Kidney glomerular epithelial cell (primary cell): Measurements from ENCODE around the gene NSMCE3.
A peak's percentile ranks its signal among the peaks of the same experiment; 100 is the strongest.

Experiments
- DNase-seq: peaks from one replicate; lab custom pipeline; 2025; lab: John Stamatoyannopoulos, UW

The NSMCE3 gene

DNA sequence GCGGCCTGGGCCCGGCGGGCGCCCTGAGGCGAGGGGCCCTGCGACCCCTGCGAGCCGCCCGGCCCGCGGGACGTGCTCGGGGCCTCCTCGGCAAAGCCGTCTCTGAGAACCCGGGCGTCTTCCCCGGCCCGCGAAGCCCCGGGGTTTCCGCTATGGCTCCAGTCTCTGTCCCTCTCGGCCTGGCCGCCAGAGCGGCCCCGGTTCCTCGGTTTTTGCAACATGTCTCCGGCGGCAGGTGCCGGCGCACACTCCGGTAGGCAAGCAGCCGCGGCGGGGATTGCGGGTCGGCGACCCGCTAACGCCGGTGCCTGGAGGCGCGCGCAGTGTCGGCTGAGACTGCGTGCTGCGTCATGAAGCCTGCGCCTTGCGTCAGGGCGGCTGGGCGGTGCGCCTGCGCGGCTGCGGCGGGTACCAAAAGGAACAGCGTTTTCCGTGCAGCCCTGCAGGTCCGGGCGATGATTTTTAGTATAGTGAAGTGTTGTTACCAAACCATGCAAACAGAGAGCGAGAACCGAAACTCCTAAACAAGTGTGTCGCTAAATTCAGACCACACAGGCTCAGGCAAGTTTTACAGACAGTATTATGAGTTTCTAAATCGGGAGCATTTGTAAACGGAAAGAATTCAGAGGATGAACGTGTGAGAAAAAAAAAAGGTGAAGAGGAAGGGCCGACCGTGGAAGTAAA is at the start of gene NSMCE3:
Gene NSMCE3 (minus strand): TSS at position 338 of the 684 bp plus-strand sequence. CDS start 117 bp downstream, at position 221.
- peak; percentile 83 for DNase-seq

DNA sequence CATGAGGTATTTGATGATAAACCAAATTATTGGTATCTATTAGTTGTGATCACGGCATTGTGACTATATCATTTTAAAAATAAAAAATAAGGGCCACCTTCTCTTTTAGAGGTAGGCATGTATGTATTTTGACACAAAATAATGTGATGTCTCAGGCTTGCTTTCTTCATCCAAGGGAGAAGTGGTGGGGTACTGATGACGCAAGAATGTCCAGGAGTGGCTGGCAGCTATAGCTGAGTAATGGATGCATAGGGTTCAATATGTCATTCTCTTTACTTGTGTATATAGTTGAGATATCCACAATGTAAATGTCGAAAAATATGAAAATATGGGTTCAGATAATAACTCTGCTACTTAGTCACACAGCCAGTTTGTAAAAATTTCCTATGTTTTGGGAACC is 46.8 kb upstream of the NSMCE3 start:
- DNase-seq: no peak

DNA sequence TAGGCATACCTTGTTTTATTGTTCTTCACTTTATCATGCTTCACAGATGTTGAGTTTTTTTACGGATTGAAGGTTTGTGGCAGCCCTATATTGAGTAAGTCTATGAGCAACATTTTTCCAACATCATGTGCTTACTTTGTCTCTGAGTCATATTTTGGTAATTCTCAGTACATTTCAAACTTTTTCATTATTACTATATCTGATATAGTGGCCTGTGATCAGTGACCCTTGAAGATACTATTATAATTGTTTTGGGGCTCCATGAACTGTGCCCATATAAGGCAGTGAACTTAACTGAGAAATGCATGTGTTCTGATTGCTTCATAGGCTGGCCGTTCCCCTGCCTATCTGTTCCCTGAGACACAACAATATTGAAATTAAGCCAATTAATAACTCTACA is 42.8 kb upstream of the NSMCE3 start:
- DNase-seq: peak; percentile 80

DNA sequence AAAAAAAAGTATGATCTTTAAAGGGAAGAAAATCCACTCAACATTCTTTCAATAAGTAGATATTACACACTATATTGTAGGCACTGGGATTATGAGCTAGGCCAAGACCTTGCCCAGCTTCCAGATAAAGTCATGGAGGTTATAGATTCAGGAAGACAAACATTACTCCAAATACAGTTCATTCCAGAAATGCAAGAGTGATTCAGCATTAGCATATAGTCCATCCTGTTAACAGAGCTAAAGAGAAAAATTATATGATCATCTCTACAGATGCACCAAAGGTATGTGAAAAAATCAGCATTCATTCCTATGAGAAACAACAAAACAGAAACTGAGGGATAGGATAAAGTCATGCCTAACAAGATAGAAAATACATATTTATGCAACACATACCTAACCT is 42.1 kb upstream of the NSMCE3 start:
- DNase-seq: no peak

DNA sequence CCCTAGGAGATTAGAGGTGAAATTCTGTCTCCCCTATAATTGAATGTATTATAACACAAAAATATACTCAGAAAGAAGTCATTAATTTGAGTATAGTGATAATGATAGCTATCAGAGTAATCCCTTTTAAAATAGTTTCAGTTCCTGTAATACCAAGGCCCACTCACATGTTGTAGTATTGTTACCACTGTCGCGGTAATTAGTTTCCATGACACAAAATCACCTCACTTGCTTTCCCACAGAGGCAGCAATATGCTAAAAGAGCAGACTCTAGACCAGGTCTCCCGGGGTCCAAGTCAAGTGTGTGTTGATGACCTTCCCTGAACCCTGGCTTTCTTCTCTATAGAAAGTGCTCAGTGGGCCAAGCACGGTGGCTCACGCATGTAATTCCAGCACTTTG is 39.5 kb upstream of the NSMCE3 start:
- DNase-seq: no peak

DNA sequence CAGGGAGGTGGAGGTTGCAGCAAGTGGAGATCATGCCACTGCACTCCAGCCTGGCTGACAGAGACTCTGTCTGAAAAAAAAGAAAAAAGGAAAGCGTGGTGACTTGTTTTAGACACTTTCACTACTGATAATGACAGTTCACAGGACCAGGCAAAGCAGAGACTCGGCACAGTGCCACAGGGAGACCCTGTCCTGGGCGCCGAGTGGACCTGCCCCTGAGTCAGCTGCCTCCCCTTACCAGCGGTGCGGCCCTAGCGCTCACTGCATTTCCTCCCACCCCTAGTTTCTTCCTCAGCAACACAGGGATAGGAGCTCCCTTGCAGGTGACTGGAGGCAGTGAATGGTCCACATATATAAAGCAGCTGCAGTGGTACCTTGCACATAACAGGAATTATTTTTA is 38.7 kb upstream of the NSMCE3 start:
- no peak for DNase-seq

DNA sequence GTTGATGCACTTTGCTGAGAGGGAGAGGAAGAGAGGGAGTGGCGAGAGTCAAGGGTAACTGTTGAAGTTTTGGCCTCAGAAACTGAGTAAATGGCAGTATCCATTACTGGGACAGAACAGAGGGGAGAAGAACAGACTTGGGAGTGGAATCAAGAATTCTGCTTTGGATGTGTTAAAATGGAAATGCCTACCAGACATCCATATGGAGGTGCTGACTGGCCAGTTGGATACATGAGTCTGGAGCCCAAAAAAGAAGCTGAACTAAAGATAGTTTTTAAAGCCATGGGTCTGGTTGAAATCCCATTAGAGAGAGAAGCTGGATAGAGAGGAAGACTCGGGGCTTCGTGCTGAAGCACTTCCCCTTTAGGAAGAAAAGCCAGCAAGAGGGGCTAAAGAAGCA is 35.9 kb upstream of the NSMCE3 start:
- no peak for DNase-seq

DNA sequence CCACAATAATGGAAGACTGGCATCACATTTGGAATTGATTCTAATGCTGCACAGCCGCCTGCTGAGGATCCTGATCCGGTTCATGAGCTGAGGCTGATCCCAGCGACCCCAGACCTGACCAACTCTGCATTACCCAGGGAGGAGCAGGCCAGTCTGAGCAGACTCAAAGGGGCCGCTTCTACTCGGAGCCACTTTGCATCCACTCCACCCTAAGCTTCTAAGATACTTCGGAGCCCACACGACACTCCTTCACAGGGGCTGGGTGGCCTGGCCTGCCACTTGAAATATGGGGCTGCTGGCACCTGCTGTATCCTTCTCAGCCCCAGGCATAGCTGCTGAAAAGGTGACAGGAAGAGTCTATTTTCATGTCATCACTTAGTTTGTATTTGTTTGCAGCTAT is 33.2 kb upstream of the NSMCE3 start:
- DNase-seq: no peak

DNA sequence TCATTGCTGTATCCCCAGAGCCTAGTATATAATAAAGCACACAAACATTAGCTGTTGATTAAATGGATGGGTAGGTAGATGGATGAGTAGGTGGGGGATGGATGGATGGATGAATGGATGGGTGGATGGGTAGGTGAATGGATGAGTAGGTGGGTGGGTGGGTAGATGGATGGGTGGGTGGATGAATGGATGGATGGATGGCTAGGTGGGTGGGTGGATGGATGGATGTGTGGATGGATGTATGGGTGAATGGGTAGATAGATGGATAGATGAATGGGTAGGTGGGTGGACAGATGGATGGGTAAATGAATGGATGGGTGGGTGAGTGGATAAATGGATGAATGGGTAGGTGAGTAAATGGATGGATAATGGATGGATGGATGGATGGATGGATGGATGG is 30.2 kb upstream of the NSMCE3 start:
- no peak for DNase-seq

DNA sequence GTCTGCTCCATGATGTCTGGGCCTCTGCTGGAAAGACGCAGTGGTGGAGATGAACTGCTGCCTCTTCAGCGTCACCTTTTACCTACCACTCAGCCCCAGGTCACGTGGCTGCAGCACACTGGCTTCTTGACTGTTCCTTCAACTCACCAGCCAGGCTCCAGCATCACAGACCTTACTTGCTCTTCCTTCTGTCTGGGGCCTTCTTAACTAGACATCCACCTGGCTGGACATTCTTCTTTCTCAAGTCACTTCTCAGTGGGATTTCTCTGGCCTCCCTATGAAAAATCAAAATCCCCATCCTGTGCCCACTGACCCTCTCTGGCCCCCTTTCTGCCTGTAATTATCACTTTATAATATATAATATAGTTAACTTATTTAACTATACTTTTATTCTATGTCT is 29.7 kb upstream of the NSMCE3 start:
- DNase-seq: no peak

DNA sequence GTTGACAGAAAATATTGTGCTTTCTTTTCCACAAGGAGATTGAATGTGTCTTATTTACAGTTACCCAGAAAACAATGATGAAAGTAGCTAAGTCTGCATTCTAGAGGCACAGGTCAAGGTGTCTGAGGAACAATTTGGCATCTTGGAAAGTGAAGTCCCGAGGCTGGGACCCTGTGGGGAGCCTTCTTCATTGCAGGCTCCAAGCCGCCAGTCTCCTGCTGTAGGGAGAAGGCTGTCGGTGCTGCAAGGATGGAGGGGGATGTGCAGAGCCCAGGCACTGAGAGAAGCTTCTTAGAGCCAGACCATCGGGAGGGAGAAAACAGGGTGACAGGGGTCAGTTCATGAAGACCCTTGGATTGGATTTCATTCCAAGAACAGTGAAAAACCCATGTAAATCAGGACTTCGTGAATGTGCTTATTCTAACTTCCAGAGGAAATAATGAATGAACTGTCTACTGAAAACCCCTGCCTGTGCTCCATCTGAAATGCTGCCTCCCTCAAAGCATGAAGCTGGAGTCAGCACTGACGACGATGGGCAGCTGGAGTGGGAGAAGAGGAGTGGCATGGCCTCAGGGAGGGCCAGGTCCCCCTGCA is 25.2 kb upstream of the NSMCE3 start:
- DNase-seq: no peak

DNA sequence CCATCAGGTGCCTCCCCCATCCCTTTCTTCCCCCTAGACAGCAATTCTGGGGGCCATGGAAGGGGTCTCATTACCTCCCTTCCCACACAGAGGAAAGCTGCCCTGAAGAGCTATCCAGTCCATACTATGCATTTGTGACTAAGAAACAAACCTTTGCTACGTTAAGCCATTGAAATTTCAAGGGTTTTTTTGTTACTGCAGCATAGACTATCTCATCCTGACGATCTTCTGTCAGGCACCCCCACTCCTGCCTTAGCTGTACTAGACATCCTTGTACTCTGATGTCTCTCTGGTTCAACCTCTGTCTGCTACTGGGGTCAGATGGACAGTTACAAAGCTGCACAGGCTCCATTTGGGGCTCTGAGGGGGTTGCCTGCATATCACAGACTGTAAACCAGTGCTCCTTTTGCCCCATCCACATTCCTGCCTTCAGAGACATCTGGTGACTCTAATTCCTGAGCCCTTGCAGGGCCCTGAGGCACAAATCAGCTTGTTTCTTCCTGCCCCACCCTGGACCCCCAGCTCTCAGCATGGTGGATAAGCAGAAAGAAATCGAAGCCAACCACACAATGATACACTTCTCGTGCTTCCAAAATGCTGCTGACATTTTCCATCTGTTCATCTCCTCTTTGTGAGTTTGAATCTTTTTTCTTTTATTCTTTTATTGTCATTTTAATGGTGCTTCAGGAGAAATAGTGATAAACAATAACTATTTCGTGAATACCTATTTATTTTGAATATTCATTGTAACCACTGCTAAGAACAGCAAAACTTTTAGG is 21.6 kb upstream of the NSMCE3 start:
- DNase-seq: no peak

DNA sequence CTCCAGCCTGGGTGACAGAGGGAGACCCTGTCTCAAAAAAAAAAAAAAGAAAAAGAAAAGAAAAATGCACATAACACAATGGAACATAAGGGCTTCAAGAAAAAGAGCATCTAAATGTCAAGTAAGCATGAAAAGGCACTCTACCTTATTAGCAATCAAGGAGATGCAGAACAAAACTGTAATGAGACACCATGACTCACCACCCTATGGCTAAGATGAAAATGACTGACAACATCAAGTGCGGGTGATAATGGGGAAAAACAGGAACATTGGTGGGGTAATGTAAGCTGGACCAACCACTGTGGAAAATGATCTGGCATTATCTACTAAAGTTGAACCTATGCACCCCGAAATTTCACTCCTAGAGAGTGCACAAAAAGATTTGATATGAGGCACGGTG is 19.6 kb upstream of the NSMCE3 start:
- no peak for DNase-seq

DNA sequence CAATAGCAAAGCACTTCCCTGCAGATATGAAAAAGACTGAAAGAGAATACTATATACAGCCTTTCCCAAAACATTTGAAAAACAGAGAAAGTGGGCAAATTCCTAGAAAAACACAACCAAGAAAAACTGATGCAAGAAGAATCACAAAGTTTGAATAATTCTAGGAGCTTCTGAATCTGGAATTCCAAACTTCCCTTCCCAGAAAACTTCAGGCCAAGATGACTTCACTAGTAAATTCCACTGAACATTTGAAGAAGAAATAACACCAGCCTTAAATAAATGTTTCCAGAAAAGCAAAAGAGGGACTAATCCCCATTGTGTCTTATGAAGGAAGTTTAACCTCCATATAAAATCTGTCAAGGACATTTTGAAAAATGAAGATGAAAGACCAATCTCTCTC is 15.8 kb upstream of the NSMCE3 start:
- no peak for DNase-seq

DNA sequence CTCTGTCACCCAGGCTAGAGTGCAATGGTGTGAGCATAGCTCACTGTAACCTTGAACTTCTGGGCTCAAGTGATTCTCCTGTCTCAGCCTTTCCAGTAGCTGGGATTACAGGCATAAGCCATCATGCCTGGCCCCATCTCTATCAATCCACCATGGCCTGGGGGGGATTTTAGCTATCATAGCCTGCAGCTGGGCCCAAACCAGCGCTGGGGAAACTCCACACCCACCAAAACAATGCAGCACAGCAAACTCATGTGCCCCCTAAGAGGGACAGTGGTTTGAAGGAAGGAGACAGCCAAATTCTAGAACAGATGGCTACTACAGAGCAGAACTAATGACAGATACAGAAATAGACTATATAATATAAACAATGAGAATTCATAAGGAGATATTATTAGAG is 13.8 kb upstream of the NSMCE3 start:
- DNase-seq: no peak

DNA sequence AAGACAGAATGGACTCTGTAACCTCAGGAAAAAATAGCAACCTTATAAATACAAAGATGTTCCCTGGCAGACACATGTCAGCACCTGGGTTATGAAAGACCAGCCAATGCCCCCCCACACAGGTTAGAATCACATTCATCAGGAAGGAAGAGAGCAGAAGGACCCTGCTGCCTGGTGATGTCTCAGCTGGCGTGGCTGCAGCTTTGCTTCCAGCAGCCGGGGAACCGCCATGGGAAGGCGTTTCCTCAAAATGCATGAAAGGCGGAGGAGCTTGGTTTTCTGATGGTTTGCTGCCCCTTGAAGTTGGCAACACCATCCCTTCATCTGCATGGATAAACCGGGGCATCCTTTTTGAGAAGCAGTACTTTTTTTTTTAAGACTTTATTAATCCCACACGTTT is 10.9 kb upstream of the NSMCE3 start:
- no peak for DNase-seq

DNA sequence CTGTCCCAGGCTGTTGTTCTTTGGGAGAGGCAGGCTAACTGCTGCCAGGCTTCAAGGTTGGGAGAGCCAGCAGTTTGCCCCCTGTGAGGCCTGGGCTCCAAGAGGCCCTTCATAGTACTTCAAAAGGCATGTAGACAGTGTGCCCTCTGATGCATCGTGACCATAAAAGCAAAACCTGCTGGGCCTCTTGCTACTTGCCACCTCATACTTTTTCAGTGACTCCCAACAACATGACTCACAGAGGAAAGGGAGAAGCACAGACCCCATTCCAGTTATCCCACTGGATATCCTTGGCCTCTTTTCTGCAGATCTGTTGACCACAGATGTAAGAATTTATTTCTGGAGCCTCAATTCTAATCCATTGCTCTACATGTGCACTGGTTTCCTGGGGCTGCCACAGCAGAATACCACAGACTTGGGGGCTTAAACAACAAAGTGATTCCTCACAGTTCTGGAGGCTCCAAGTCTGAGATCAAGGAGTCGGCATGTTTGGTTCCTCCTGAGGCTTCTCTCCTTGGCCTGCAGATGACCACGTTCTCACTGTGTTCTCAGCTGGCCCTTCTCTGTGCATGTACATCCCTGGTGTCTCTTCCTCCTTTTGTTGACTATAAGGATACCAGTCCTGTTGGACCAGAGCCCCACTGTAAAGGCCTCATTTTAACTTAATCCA is 8.9 kb upstream of the NSMCE3 start:
- DNase-seq: peak; percentile 82

DNA sequence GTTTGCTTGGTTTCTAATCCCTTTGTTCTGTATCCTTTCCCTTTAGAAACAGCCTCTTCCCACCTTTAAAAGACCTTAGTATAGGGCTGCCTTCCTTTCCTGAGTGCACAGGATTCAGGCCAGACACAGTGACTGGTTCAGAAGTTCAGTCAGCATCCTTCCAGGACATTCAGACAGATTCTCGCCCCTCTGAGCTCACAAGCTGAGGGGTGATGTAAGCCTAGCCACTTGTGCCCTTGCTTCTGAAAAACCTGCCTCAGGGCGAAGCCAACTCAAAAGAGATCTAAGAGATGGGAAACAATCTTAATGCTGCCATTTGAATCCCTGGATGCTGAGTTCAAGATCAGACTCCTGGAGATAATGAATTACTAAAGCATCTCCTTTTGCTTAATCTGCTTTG is 6.7 kb upstream of the NSMCE3 start:
- no peak for DNase-seq

DNA sequence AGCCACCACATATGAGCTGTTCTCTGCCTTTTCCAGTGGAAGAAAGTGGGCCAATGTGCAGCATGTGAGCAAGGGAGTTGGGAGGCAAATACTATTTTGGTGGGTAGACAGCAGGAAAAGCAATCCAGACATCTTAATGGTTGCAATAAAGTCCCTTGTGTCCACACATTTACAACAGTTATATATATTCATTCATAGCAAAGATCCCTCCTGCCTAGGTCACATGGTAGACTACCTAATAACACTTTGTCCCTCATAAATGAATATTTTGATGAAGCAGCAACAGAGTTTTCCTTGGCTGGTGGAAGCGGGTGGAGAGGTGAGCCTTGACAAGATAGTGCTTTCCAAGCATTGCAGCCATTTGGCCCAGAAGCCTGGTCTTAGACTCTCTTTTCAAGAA is 6.2 kb upstream of the NSMCE3 start:
- no peak for DNase-seq

DNA sequence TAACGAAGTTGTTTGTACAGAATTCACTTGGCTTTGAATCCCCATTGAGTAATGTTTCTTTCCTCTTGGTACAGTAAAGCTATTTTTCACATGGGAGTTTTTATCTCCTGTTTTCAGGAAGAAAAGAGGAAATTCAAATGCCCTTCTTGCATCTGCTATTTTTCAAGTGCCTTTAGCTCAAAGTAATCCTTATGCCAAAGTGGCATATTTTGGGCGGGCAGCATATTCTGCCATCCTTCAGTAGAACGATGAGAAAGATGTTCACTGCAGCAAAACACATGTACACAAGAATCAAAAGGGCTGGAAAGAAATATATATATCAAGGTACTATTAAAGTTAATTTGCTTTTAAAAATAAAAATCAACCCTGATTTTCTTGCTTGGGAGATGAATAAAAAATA is 5.3 kb upstream of the NSMCE3 start:
- DNase-seq: no peak

DNA sequence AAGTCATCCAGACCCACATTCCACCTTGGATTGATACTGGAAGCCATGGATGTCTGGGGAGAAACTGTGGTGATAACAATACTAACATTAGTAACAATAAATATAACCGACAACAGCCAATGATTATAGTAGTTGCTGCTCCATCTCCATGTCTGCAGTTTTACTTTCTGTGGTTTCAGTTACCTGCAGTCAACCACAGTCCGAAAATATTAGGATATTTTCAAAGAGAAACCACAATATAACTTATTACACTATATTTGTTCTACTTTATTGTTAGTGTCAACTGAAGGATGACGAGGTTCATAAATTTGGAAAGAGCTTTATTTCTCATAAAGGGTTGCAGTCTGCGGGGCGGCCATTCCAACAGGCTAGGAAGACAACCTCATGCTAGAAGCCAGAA is 2.6 kb upstream of the NSMCE3 start:
- no peak for DNase-seq

DNA sequence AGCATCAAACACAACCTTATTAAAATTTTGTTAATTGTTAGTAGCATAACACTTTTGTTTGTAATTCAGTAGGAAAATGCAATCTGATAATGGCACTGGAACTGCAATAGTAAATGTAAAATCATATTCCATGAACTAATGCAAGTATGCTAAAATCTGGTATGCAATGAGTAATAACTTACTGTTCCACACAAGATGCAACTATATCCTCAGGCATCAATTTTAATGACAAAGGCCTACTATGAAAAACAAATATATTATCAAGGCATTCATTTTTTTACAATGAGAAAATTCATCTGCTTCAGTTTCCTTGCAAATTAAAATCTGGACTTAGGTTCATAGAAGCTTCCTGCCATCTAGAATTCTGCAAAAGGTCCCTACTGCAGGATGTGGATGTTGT is 1.4 kb upstream of the NSMCE3 start:
- DNase-seq: no peak
